H1 (cell line): ENCODE data around the gene WEE1. TPM values are rescaled to one million over a fixed set of nuclear protein-coding genes. Genes with fewer than 3 reads are reported as not detected.
A peak's percentile ranks its signal among the peaks of the same experiment; 100 is the strongest.

Experiments
- KDM1A ChIP-seq: fragments of 200-600, 300-600 bp; sonication (generic); IDR thresholded peaks from 2 replicates; pipeline ENCODE4 v1.7.1; 2016; ENCODE audit warnings: mild to moderate bottlenecking, low read length, borderline replicate concordance
- KDM4A ChIP-seq: IDR thresholded peaks from one replicate; pipeline ENCODE4 v1.7.1; 2012; ENCODE audit warnings: low read depth, mild to moderate bottlenecking, moderate library complexity, low read length, inconsistent platforms; ENCODE audit not compliant: severe bottlenecking
- SRF ChIP-seq: IDR thresholded peaks from 2 replicates; pipeline ENCODE4 v1.6.1; 2011; ENCODE audit warnings: mild to moderate bottlenecking, low read depth, low read length, moderate library complexity
- TEAD4 ChIP-seq: IDR thresholded peaks from 2 replicates; pipeline ENCODE4 v1.6.1; 2012; ENCODE audit warnings: low read depth, low read length, inconsistent platforms, mixed read lengths
- polyA plus RNA-seq, 7 experiments: library from polyadenylated mRNA; depleted of rRNA in 3 of 7; stranded (reverse) in 5 of 7; unstranded in 2 of 7; fragments of >200 nt in 5 of 7; fragments of 200-250 nt in 2 of 7; gene quantifications; 1 replicate in 5 of 7; 2 replicates in 1 of 7; 4 replicates in 1 of 7; pipeline versions ENCODE4 v1.2.1 to v1.2.3, GENCODE V29; 2011 to 2013; ENCODE audit warnings: missing spikeins in 2 of 7, mixed read lengths in 2 of 7
- total RNA-seq: library from RNA; stranded (reverse); fragmentation: NEBNext Ultra II Directional; extraction: Animal tissue kit (Norgen Biotek cat#: 25700); gene quantifications from 2 replicates; pipeline ENCODE4 v1.2.1, GENCODE V29; 2021
- TF ChIP-seq, protein P1 (sequence below): fragments of 300-600 bp; sonication (generic); IDR thresholded peaks from 2 replicates; pipeline ENCODE4 v1.7.1; 2012; ENCODE audit warnings: low read length, moderate library complexity, mild to moderate bottlenecking, inconsistent platforms; ENCODE audit not compliant: insufficient replicate concordance
- TF ChIP-seq, protein P2 (sequence below): IDR thresholded peaks from 2 replicates; pipeline ENCODE4 v1.6.1; 2012; ENCODE audit warnings: low read length, inconsistent platforms

Gene WEE1
- total and polyA plus RNA-seq, 2 of the 8 experiments (the other 6 are each of a cell fraction or from before 2014, with no cell fraction given), result 40.8 to 120 TPM

DNA sequence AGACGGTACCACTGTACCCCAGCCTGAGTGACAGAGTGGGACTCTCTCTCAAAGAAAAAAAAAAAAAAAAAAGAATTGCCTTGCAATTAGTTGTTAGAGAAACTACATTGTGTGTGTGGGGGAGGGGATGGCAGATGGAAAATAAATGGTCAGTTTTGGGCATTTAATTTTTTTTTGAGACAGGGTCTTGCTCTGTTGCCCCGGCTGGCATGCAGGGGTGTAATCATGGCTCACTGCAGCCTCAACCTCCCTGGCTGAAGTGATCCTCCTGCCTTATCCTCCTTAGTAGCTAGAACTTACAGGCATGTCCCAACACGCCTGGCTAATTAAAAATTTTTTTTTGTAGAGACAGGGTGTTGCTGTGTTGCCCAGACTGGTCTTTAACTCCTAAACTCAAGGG lies 36.4 kb downstream of the WEE1 start (continued):
- TF ChIP-seq, protein P1, sequence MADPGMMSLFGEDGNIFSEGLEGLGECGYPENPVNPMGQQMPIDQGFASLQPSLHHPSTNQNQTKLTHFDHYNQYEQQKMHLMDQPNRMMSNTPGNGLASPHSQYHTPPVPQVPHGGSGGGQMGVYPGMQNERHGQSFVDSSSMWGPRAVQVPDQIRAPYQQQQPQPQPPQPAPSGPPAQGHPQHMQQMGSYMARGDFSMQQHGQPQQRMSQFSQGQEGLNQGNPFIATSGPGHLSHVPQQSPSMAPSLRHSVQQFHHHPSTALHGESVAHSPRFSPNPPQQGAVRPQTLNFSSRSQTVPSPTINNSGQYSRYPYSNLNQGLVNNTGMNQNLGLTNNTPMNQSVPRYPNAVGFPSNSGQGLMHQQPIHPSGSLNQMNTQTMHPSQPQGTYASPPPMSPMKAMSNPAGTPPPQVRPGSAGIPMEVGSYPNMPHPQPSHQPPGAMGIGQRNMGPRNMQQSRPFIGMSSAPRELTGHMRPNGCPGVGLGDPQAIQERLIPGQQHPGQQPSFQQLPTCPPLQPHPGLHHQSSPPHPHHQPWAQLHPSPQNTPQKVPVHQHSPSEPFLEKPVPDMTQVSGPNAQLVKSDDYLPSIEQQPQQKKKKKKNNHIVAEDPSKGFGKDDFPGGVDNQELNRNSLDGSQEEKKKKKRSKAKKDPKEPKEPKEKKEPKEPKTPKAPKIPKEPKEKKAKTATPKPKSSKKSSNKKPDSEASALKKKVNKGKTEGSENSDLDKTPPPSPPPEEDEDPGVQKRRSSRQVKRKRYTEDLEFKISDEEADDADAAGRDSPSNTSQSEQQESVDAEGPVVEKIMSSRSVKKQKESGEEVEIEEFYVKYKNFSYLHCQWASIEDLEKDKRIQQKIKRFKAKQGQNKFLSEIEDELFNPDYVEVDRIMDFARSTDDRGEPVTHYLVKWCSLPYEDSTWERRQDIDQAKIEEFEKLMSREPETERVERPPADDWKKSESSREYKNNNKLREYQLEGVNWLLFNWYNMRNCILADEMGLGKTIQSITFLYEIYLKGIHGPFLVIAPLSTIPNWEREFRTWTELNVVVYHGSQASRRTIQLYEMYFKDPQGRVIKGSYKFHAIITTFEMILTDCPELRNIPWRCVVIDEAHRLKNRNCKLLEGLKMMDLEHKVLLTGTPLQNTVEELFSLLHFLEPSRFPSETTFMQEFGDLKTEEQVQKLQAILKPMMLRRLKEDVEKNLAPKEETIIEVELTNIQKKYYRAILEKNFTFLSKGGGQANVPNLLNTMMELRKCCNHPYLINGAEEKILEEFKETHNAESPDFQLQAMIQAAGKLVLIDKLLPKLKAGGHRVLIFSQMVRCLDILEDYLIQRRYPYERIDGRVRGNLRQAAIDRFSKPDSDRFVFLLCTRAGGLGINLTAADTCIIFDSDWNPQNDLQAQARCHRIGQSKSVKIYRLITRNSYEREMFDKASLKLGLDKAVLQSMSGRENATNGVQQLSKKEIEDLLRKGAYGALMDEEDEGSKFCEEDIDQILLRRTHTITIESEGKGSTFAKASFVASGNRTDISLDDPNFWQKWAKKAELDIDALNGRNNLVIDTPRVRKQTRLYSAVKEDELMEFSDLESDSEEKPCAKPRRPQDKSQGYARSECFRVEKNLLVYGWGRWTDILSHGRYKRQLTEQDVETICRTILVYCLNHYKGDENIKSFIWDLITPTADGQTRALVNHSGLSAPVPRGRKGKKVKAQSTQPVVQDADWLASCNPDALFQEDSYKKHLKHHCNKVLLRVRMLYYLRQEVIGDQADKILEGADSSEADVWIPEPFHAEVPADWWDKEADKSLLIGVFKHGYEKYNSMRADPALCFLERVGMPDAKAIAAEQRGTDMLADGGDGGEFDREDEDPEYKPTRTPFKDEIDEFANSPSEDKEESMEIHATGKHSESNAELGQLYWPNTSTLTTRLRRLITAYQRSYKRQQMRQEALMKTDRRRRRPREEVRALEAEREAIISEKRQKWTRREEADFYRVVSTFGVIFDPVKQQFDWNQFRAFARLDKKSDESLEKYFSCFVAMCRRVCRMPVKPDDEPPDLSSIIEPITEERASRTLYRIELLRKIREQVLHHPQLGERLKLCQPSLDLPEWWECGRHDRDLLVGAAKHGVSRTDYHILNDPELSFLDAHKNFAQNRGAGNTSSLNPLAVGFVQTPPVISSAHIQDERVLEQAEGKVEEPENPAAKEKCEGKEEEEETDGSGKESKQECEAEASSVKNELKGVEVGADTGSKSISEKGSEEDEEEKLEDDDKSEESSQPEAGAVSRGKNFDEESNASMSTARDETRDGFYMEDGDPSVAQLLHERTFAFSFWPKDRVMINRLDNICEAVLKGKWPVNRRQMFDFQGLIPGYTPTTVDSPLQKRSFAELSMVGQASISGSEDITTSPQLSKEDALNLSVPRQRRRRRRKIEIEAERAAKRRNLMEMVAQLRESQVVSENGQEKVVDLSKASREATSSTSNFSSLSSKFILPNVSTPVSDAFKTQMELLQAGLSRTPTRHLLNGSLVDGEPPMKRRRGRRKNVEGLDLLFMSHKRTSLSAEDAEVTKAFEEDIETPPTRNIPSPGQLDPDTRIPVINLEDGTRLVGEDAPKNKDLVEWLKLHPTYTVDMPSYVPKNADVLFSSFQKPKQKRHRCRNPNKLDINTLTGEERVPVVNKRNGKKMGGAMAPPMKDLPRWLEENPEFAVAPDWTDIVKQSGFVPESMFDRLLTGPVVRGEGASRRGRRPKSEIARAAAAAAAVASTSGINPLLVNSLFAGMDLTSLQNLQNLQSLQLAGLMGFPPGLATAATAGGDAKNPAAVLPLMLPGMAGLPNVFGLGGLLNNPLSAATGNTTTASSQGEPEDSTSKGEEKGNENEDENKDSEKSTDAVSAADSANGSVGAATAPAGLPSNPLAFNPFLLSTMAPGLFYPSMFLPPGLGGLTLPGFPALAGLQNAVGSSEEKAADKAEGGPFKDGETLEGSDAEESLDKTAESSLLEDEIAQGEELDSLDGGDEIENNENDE, result no peak
- TF ChIP-seq TEAD4 (no peak), KDM4A (no peak), SRF (no peak), KDM1A (0 out of 2 replicates have a peak, but pooled peaks have one; percentile 35)
- TF ChIP-seq, protein P2, sequence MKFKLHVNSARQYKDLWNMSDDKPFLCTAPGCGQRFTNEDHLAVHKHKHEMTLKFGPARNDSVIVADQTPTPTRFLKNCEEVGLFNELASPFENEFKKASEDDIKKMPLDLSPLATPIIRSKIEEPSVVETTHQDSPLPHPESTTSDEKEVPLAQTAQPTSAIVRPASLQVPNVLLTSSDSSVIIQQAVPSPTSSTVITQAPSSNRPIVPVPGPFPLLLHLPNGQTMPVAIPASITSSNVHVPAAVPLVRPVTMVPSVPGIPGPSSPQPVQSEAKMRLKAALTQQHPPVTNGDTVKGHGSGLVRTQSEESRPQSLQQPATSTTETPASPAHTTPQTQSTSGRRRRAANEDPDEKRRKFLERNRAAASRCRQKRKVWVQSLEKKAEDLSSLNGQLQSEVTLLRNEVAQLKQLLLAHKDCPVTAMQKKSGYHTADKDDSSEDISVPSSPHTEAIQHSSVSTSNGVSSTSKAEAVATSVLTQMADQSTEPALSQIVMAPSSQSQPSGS, result no peak
